ENCODE data around the gene NEK1. TPM values are rescaled to one million over a fixed set of nuclear protein-coding genes. Genes with fewer than 3 reads are reported as not detected.

NEK1 gene
- total and polyA plus RNA-seq, 2 of the 4 experiments (the other 2 are of a cell fraction), result 3.3 to 3.9 TPM

DNA sequence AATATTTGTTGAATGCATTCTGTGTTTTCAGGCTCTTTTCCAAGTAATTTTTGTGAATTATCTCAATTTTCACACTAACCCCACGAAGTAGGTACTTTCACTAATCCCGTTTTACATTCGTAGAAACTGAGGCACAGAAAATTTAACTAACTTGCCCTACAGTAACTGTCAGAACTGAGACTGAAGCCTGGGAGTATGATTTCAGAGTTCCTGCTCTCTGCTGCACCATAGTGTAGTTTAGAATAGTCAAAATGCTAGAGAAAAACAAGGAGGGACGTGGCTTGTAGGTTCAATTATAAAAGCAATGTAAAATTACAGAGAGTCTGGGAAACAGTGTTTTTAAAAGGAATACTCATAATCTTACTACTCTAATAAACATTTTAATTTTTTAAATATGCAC is 10.2 kb upstream of the NEK1 start:
- DNase-seq, result no peak
- no peak overlapping the region for H2BK20ac ChIP-seq (ENCODE audit: low read depth, low read length)
- ChIA-PET CTCF (no interaction called here), POLR2A (ENCODE audit: unreplicated experiment) (interaction anchor here (1.5 kb wide), 1 partner anchor 9 kb away, joined by 3 read pairs; no protein-coding TSS in a partner anchor)
- H3K36me3 ChIP-seq (ENCODE audit: control insufficient read depth, insufficient read depth, low read length), result no peaks in the 10 kb centered on the region
- H3K27ac ChIP-seq (ENCODE audit: insufficient read depth, low read length), result no peak overlapping the region
- no peaks in the 10 kb centered on the region for H3K4me1 ChIP-seq (ENCODE audit: control insufficient read depth, insufficient read depth, low read length)
- H3K14ac ChIP-seq (replicated peaks; ENCODE audit: low read depth, low read length), result no peak overlapping the region; the same call in 1 of the 2 replicates
- H2BK15ac ChIP-seq (ENCODE audit: low read depth, low read length), result no peak overlapping the region
- H4K5ac ChIP-seq (ENCODE audit: low read depth, low read length), result no peak overlapping the region
- peak overlapping the region; percentile 88 for H3K4me2 ChIP-seq (ENCODE audit: low read depth, low read length)
- TF ChIP-seq RCOR1 (IDR thresholded peaks at IDR 0.05; ENCODE audit: insufficient replicate concordance, low read length) (no peak), MXI1 (IDR thresholded peaks at IDR 0.05; ENCODE audit: borderline replicate concordance, low read depth, low read length) (no peak), MAFK (IDR thresholded peaks at IDR 0.05; ENCODE audit: low read depth, low read length) (no peak), FOS (IDR thresholded peaks at IDR 0.05; ENCODE audit: low read depth, low read length) (no peak), RFX5 (IDR thresholded peaks at IDR 0.05; ENCODE audit: low read depth, low read length) (no peak)
- no peak overlapping the region for H4K91ac ChIP-seq (ENCODE audit: insufficient read depth, low read depth, low read length)
- no peak overlapping the region for H2BK120ac ChIP-seq (ENCODE audit: low read depth, low read length)
- no peak overlapping the region for H2BK5ac ChIP-seq (ENCODE audit: low read depth, low read length, poor library complexity, severe bottlenecking)
- H3K4me3 ChIP-seq (ENCODE audit: insufficient read depth, low read depth, low read length), result 0 out of 2 replicates have a peak overlapping the region, but pooled peaks have one; percentile 3
- H3K4ac ChIP-seq (ENCODE audit: low read depth, low read length), result peak overlapping the region; percentile 16; the same call in 1 of the 2 replicates
- H2AFZ ChIP-seq (replicated peaks; ENCODE audit: low read length, poor library complexity), result no peak overlapping the region
- H3K9ac ChIP-seq (ENCODE audit: low read depth, low read length), result peak overlapping the region; percentile 24; the same call in 1 of the 2 replicates
- no peak overlapping the region for H2AK5ac ChIP-seq (ENCODE audit: low read depth, low read length)
- in situ Hi-C loops (cut with MboI; ENCODE audit: low sequenced_read_pairs) (loop anchor here (25.0 kb wide), 1 partner anchor 440 kb away; no protein-coding TSS in a partner anchor), dilution Hi-C loops (cut with HindIII; ENCODE audit: low sequenced_read_pairs, unreplicated experiment) (no loop called here), intact Hi-C loops (cut with micrococcal nuclease) (loop anchor here (2.0 kb wide), 1 partner anchor 18 kb away; no protein-coding TSS in a partner anchor)
- ATAC-seq (ENCODE audit: low read depth), result no peak
- H2AK9ac ChIP-seq (replicated peaks; ENCODE audit: low read depth, low read length, poor library complexity), result no peak overlapping the region
- H3K79me1 ChIP-seq (ENCODE audit: low read depth in 1 of 2, low read length in 2 of 2), result peaks cover 7 to 14% of the 10 kb centered on the region in 2 experiments
- no TSS peak for BruUV-seq (replicated peaks)
- no peak overlapping the region for H4K8ac ChIP-seq (ENCODE audit: low read depth in 2 of 2, low read length in 2 of 2)
- H3K18ac ChIP-seq (ENCODE audit: low read depth, low read length), result peak overlapping the region; percentile 51; the same call in 1 of the 2 replicates
- H3K27me3 ChIP-seq (ENCODE audit: control insufficient read depth, insufficient read depth, low read length), result no peaks in the 10 kb centered on the region
- no peak overlapping the region for H3K56ac ChIP-seq (ENCODE audit: extremely low read depth, insufficient read depth, low read length)
- no CpG with 5 or more reads among the region's 4 CpGs for WGBS, 2 experiments (ENCODE audit: extremely low coverage in 2 of 2, insufficient read length in 1 of 2)
- H3K9me1 ChIP-seq (ENCODE audit: insufficient read depth, low read length), result no peaks in the 10 kb centered on the region
- no peaks in the 10 kb centered on the region for H3K9me3 ChIP-seq (ENCODE audit: control insufficient read depth, insufficient read depth, low read length)
- H3K23ac ChIP-seq (ENCODE audit: low read depth, low read length), result peak overlapping the region; percentile 10; the same call in 1 of the 2 replicates
- H4K20me1 ChIP-seq (ENCODE audit: insufficient read depth, low read length), result peaks cover 31% of the 10 kb centered on the region; the same call in 1 of the 2 replicates

All from IMR-90 (cell line).